ENCODE data around the gene HOXA5. TPM values are rescaled to one million over a fixed set of nuclear protein-coding genes. Genes with fewer than 3 reads are reported as not detected.

Gene HOXA5
- total RNA-seq, 1 donor from 2014 or later, result not detected

DNA sequence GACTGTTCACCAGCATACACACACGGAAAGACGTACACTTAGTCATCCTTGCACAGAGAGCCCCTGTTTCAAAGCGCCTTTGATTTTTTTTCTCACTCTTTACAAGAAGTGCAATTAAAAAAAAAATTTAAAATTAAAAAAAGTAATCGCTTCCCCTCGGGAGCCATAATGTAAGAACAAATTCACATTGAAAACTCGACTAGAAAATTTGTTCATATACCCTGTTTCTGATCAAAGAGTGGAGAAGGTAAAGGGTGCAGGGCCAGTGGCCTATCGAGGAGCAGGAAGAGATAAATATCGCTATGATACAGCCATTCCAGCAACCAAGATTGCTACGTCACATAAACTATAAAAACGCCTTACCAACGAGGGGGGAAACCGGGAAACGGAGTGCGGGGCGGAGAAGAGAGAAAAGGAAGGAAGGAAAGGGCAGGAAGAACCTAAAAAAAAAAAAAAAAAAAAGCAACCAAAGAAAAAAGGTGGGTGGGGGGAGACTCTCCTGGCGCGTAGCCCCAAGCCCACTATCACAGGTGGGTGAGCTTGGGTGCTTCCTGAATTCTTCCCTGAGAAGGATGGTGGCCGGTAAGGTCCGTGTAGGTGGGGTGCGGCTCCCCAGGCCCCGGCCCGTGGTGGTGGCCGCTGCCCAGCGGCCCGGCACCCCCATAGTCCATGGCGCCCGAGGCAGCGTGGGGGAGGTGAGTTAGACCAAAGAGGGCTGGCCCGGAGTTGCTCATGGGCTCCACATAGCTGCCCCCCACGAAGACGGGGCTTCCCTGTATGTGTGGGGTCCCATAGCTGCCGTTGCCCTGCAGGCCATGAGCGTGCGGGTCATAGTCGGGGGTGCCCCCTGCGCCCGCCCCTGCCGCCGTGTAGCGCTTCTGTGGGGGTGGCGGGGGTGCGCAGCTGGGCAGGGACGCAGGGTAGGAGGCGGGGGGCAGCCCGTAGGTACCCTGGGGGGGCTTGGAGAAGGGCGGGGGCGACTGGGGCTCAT is 35.8 kb downstream of the HOXA5 start:
- H3K9me3 Mint-ChIP-seq (ENCODE audit: unreplicated experiment), result no peaks in the 10 kb centered on the region
- peaks cover 94% of the 10 kb centered on the region for H3K27me3 Mint-ChIP-seq (ENCODE audit: unreplicated experiment)
- peak; percentile 70 for DNase-seq (ENCODE audit: extremely low spot score, unreplicated experiment)
- peaks cover 11% of the 10 kb centered on the region for H3K4me1 Mint-ChIP-seq (ENCODE audit: unreplicated experiment)
- H3K36me3 Mint-ChIP-seq (ENCODE audit: unreplicated experiment), result peaks cover 3% of the 10 kb centered on the region
- TF ChIP-seq, protein P1, sequence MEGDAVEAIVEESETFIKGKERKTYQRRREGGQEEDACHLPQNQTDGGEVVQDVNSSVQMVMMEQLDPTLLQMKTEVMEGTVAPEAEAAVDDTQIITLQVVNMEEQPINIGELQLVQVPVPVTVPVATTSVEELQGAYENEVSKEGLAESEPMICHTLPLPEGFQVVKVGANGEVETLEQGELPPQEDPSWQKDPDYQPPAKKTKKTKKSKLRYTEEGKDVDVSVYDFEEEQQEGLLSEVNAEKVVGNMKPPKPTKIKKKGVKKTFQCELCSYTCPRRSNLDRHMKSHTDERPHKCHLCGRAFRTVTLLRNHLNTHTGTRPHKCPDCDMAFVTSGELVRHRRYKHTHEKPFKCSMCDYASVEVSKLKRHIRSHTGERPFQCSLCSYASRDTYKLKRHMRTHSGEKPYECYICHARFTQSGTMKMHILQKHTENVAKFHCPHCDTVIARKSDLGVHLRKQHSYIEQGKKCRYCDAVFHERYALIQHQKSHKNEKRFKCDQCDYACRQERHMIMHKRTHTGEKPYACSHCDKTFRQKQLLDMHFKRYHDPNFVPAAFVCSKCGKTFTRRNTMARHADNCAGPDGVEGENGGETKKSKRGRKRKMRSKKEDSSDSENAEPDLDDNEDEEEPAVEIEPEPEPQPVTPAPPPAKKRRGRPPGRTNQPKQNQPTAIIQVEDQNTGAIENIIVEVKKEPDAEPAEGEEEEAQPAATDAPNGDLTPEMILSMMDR (IDR thresholded peaks at IDR 0.05), result no peak
- H3K4me3 Mint-ChIP-seq (ENCODE audit: unreplicated experiment), result no peak overlapping the region
- no peak overlapping the region for H3K27ac Mint-ChIP-seq (ENCODE audit: unreplicated experiment)

DNA sequence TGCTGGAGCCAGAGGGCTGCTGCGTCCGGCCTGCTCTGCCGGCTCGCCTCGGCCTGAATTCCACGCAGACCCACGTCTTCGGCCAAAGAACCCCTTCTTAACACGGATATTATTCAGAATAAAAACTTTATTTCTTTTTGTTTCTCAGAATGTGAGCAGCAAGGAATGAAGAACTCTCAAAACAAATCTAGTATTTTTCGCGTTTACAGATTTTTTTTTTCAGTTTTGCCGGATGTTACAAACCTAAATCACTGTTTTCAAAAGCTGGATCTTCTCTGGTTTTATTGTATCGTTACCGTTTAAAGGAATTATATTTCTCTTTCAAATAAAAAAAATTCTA is 36.6 kb downstream of the HOXA5 start:
- Mint-ChIP-seq H3K27me3 (ENCODE audit: unreplicated experiment) (peaks cover 93% of the 10 kb centered on the region), H3K27ac (ENCODE audit: unreplicated experiment) (no peak overlapping the region), H3K4me3 (ENCODE audit: unreplicated experiment) (no peak overlapping the region), H3K4me1 (ENCODE audit: unreplicated experiment) (peaks cover 11% of the 10 kb centered on the region), H3K9me3 (ENCODE audit: unreplicated experiment) (no peaks in the 10 kb centered on the region), H3K36me3 (ENCODE audit: unreplicated experiment) (peaks cover 3% of the 10 kb centered on the region)
- TF ChIP-seq, protein P1 (IDR thresholded peaks at IDR 0.05), result no peak
- no peak for DNase-seq (ENCODE audit: extremely low spot score, unreplicated experiment)

DNA sequence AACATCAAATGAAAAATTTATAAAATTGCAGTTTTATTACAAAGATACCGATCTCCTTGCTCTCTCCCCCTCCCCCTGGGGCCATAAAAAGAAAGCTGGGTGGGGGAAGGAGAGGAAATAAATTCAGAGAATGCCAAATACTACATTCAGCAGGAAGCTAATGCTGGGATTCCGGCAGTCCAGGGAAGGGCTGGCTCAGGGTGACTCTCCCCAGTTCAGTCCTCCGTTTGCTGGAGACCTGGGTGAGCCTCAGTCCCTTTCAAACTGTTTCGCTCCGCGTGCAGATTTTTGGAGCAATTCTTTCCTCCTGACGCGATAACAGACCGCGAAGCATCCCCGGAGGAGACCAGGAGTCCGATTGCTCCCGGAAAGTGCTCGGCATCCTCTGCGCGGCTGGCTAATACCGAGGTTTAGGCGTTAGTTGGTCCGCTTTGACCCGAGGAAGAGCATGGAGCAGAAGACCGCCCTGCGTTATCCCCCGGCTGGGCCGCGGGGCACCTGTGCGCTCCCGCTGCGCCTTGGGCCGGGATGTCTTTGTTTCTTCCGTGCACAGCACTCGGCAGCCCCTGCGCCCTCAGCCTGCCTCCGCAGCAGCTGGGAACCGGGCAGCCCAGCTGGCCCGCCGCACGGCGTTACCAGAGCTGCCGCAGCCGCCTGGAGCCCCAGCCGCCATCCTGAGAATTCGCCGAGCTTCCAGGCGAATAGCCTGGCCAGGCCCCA is 37.1 kb downstream of the HOXA5 start:
- Mint-ChIP-seq H3K9me3 (ENCODE audit: unreplicated experiment) (no peaks in the 10 kb centered on the region), H3K27me3 (ENCODE audit: unreplicated experiment) (peaks cover 93% of the 10 kb centered on the region), H3K36me3 (ENCODE audit: unreplicated experiment) (peaks cover 3% of the 10 kb centered on the region), H3K4me3 (ENCODE audit: unreplicated experiment) (no peak overlapping the region), H3K27ac (ENCODE audit: unreplicated experiment) (no peak overlapping the region), H3K4me1 (ENCODE audit: unreplicated experiment) (peaks cover 16% of the 10 kb centered on the region)
- TF ChIP-seq, protein P1 (IDR thresholded peaks at IDR 0.05), result no peak
- peak; percentile 69 for DNase-seq (ENCODE audit: extremely low spot score, unreplicated experiment)

DNA sequence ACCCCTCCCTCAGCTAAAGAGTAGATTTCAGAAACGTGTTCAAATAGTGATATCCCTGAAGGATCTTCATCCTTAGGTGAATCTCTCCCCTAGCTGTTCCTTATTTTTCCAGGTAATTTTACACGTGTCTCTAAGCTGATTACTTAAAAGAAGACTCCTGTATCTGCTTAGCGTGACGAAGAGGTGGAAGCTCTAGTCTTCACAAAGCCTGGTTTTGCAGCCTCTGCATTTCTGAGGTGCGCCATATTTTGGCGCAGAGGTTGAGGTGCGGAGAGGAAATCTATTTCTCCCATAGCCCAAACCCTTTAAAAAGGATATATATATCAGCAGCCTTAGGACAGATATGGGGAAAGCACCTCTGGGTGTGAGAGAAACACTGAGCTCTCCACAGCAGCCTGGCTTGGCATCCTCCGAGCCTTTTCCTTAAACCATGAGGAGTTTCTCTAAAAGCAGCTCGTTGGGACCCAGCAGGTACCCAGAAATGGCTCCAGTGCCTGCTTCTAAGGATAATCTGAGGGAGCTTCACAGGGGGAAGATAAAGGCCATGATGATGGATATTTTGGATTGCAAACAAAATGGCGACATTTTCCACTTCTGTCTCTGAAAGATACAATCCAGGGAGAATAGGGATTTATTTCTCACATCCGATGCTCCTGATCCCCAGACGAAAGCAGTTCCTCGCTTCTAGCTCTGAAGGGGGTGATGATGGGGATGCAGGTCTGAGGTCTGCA is 38.0 kb downstream of the HOXA5 start:
- peaks cover 15% of the 10 kb centered on the region for H3K4me1 Mint-ChIP-seq (ENCODE audit: unreplicated experiment)

More for the DNA sequence above, 38.0 kb downstream of the HOXA5 start:
- peaks cover 93% of the 10 kb centered on the region for H3K27me3 Mint-ChIP-seq (ENCODE audit: unreplicated experiment)
- H3K36me3 Mint-ChIP-seq (ENCODE audit: unreplicated experiment), result peaks cover 3% of the 10 kb centered on the region
- no peaks in the 10 kb centered on the region for H3K9me3 Mint-ChIP-seq (ENCODE audit: unreplicated experiment)
- no peak overlapping the region for H3K27ac Mint-ChIP-seq (ENCODE audit: unreplicated experiment)
- TF ChIP-seq, protein P1 (IDR thresholded peaks at IDR 0.05), result no peak
- peak; percentile 48 for DNase-seq (ENCODE audit: extremely low spot score, unreplicated experiment)
- no peak overlapping the region for H3K4me3 Mint-ChIP-seq (ENCODE audit: unreplicated experiment)
